Germinal center (tissue), 1 donor: ENCODE data around the gene IL22.
"Not testable (repeated sequence)": the region's sequence is repeated elsewhere in the genome, so short reads cannot be mapped to it uniquely, and the experiment has no call there.

Experiments
- DNase-seq: peaks from one replicate; pipeline ENCODE4 v3.0.0; 2012; ENCODE audit warnings: mixed read lengths, low spot score

Gene IL22

GRCh38 chr12:68229956-68230355, 23.4 kb downstream of the IL22 start:
- no peak for DNase-seq

DNA sequence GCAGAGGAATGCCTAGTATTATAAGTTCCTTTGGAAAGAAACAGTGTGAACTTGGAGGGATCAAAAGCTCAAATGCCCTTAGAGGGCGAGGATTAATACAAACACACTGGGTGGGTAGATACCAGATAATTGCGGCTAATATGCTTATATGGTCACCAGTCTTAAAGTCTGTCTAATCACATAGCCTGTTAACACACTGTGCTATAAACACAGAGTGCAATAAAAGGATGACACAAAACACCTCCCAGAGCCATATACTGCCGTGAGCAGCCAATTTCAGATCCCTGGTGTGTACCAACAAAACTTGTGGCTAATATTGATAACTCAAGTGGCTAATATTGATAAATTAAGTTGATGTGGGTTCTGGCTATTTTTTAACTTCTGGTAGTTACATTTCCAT, 26.0 kb downstream of the IL22 start:
- DNase-seq: no peak

DNA sequence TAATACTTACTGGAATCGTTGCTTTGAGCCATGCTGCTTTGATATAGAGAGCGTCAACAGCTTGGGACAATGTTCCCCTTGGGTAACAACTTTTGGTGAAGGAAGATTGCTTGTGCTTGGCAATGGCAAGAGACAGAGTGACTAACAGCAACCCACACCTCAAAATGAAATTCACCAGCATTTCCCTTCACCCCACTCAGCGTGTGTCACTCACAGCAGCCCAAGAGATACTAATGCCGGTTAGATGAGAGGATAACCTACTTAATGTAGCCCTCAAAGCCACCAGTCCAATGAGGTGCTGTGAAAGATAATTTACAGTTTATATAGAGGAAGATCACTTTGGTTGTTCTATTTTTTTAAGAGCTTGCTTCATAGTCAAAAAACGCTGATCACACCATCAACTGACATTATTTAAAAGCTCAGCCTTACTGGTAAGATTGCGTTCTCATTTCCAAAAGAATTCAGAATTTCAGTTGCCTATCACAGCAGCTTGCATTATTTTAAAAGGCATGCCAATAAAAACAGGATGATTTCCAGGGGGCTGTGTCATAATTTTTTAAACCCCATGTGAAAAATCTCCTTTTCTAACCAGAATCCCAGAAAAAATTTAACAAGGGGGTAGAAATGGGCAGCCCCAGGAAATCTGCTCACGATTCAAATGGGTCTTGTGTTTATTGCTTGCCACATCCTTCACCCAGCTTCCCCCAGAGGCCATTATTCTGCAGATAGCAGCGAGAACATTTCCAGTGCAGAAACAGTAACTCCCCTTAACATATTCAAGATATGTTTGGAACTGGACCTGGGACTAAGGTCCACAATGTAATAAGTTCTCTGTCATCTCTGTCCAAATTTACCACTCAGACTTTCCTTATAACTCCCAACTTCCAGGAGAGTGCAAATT, 27.6 kb downstream of the IL22 start, which contains the start of gene IL26:
Gene IL26 (minus strand): TSS at position 235 of the 901 bp plus-strand sequence. CDS start 54 bp downstream, at position 181.
- DNase-seq: no peak

GRCh38 chr12:68224613-68225285, 28.7 kb downstream of the IL22 start:
- no peak for DNase-seq

DNA sequence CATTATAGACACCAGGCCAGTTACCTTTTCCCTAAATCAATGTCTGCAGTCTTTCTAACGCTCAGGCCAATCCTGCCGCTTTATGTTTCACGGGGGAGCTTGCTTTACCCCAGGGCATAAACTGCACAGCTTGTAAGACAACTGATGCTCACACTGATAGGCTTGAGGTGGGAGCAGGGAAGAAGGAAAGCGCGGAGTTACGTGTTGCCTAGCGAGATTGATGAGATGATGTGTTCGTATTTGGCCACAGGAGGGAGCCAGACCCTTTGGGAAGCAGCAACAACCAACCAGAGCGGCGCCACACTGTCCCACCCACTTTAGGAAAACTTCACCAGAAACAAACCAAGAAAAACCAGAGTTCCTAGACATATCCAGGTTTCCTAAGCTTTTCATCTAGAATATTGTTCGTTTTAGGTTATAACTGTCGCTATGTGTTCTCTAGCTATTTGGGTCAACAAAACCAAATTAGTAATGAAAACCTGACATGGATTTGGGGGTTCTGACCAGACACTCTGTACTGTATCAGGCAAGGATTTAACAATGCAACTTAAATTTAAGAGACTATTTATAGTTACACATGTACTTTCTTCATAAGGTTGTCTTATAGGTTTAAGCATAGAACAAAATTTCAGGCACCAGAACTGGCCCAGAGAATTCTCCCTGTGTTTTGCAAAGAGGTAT, 30.2 kb downstream of the IL22 start:
- peak; percentile 76 for DNase-seq

GRCh38 chr12:68222326-68222725, 31.1 kb downstream of the IL22 start:
- no peak for DNase-seq

DNA sequence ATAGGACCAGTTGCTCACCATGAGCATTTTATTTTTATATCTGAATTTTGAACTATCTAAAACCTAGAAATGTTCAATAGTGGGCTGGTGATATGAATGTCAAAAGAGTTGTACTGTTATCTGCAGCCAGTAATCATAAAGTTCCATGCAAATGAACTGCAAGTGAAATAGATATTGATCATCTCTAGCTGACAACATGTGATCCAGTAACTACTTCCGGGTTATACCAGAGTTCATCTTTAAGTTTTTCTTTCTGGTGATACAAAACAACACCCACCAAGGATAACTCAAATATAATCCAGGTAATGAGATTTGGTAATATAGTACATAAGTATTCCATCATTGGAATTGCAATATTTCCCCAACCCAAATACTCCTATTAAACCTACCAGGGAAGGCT, 31.9 kb downstream of the IL22 start:
- no peak for DNase-seq

GRCh38 chr12:68210875-68211274, 42.5 kb downstream of the IL22 start:
- no peak for DNase-seq

- not testable (repeated sequence) for DNase-seq
These were observed 44.2 kb downstream of the IL22 start for GRCh38 chr12:68209048-68209728.

GRCh38 chr12:68207276-68207675, 46.1 kb downstream of the IL22 start:
- DNase-seq: no peak

GRCh38 chr12:68206446-68206845, 47.0 kb downstream of the IL22 start:
- DNase-seq: no peak

DNA sequence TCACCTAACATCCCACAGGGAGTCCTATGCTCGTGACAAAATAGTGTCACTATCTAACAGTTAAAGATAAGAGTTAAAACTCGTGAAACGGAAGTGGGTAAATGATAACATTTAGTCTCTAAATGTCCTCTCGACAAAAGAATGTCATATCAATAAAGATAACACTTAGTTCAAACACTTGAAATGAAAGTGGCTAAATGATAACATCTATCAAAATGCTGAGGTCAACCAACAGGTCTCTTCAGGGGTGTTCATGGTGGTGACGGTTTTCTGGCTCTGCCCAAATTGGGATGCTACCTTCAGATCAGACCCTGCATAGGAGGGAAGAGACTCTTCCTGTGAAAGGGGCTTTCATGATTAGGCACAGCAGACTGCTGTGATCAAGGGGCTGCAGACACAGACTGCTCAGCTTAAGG, 49.9 kb downstream of the IL22 start:
- no peak for DNase-seq

DNA sequence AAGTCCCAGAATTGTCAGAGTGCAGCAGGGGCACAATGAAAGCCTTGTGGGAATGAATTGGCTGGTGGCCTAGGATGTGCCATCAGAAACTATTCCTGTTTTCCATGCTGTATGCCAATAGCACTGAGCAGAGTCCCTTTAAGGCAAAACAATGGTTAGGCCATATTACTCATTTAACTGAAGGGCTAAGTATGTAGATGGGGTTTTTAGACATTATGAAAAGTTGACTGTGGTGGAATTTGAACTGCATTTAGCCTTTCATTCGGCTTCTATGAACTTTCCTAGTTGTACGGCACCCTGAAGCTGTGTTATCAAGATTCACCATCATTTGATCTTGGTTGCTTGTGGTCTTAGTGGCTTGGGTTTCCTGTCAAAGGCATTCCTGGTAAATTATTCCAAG, 52.5 kb downstream of the IL22 start:
- no peak for DNase-seq

DNA sequence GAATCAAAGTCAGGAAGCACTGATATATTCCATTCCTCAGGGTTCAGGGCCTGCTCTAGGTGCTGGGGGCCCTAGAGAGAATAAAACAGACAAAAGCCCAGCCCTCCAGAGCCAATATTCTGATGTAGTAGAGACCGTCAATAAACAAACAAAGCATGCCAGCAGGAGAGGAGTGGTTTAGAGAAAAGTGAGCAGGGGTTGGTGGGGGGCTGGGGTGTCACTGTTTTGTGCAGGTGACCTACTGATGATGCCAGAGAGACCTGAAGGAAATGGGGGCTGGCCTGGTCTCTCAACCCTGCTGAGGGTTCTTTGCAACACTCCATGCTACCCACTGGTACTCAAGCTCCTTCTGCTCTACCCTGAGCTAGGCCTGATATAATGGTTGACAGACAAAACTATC, 54.3 kb downstream of the IL22 start:
- DNase-seq: no peak

DNA sequence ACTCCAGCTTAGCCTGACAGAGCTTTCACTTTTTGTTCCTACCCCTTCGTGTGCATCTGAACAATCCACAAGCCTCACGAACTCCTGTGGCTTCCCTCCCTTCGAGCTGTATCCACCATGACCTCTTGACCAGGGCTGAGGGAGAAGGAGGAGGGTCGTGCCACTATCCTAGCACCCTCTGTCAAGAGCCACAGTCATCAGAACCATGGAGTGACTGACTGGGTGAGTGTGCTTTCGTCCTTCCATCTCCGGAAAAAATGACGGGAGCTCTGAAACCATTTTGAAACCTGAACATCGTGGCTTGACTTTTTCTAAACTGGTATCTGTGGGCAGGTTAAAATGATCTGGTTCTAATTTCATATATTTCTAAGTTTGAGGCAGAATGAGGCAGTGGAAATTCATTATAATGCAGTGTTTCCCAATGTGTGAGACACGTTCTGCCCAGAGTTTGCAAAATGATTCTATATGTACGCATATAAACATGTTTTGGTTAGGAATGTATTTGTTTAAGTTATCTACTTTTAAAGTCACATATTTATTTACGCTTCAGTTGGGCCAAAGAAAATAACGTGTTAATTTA, 54.8 kb downstream of the IL22 start:
- no peak for DNase-seq
